ENCODE data around the gene TUG1.

Gene TUG1

GRCh38 chr22:30925667-30926066, 43.4 kb upstream of the TUG1 start:
- no peak for TF ChIP-seq CTCF (IDR thresholded peaks at IDR 0.05; ENCODE audit: low read depth, low read length)
- in situ Hi-C loops (cut with HindIII; ENCODE audit: low sequenced_read_pairs) = no loop called here
- no peak for DNase-seq (ENCODE audit: low read depth, low spot score)
- H3K4me3 ChIP-seq (ENCODE audit: low read depth, low read length) = no peak overlapping the region

- in situ Hi-C loops (cut with HindIII; ENCODE audit: low sequenced_read_pairs) = no loop called here
- no peak overlapping the region for H3K4me3 ChIP-seq (ENCODE audit: low read depth, low read length)
- TF ChIP-seq CTCF (IDR thresholded peaks at IDR 0.05; ENCODE audit: low read depth, low read length) = no peak
- no peak for DNase-seq (ENCODE audit: low read depth, low spot score)
Observed at GRCh38 chr22:30926706-30927105, 42.4 kb upstream of the TUG1 start.

- no peak for DNase-seq (ENCODE audit: low read depth, low spot score)
- no peak overlapping the region for H3K4me3 ChIP-seq (ENCODE audit: low read depth, low read length)
- no peak for TF ChIP-seq CTCF (IDR thresholded peaks at IDR 0.05; ENCODE audit: low read depth, low read length)
- in situ Hi-C loops (cut with HindIII; ENCODE audit: low sequenced_read_pairs) = no loop called here
Observed at GRCh38 chr22:30927806-30928205, 41.3 kb upstream of the TUG1 start.

- H3K4me3 ChIP-seq (ENCODE audit: low read depth, low read length) = no peak overlapping the region
- in situ Hi-C loops (cut with HindIII; ENCODE audit: low sequenced_read_pairs) = no loop called here
- no peak for DNase-seq (ENCODE audit: low read depth, low spot score)
- TF ChIP-seq CTCF (IDR thresholded peaks at IDR 0.05; ENCODE audit: low read depth, low read length) = no peak
Observed at GRCh38 chr22:30928401-30928800, 40.7 kb upstream of the TUG1 start.

- no peak for TF ChIP-seq CTCF (IDR thresholded peaks at IDR 0.05; ENCODE audit: low read depth, low read length)
- H3K4me3 ChIP-seq (ENCODE audit: low read depth, low read length) = no peak overlapping the region
- no peak for DNase-seq (ENCODE audit: low read depth, low spot score)
- in situ Hi-C loops (cut with HindIII; ENCODE audit: low sequenced_read_pairs) = no loop called here
Observed at GRCh38 chr22:30930228-30930627, 38.8 kb upstream of the TUG1 start.

GRCh38 chr22:30931541-30932300, 37.3 kb upstream of the TUG1 start:
- in situ Hi-C loops (cut with HindIII; ENCODE audit: low sequenced_read_pairs) = no loop called here

More at GRCh38 chr22:30931541-30932300, 37.3 kb upstream of the TUG1 start:
- DNase-seq (ENCODE audit: low read depth, low spot score) = no peak
- H3K4me3 ChIP-seq (ENCODE audit: low read depth, low read length) = no peak overlapping the region
- no peak for TF ChIP-seq CTCF (IDR thresholded peaks at IDR 0.05; ENCODE audit: low read depth, low read length)

All from astrocyte of the spinal cord (primary cell).